ENCODE data around the gene EML5. TPM values are rescaled to one million over a fixed set of nuclear protein-coding genes. Genes with fewer than 3 reads are reported as not detected.
A peak's percentile ranks its signal among the peaks of the same experiment; 100 is the strongest.

Gene EML5
- total RNA-seq (2021; ENCODE audit: unreplicated experiment) = 1.8 TPM
- 1.1 and 1.5 TPM in 2 replicates for polyA plus RNA-seq (2012)
- Bru-seq, nascent RNA = percentile 49 among the genes with signal in this experiment
- BruChase-seq, experiment 1, labeled RNA remaining after a 6-hour chase = percentile 42 among the genes with signal in this experiment
- BruChase-seq, experiment 2, labeled RNA remaining after a 2-hour chase = percentile 48 among the genes with signal in this experiment
- long read RNA-seq, partial matches to known transcripts = 1 of 4 reads
- long read RNA-seq, other reads (novel, unspliced or antisense) = 3 of 4 reads

DNA sequence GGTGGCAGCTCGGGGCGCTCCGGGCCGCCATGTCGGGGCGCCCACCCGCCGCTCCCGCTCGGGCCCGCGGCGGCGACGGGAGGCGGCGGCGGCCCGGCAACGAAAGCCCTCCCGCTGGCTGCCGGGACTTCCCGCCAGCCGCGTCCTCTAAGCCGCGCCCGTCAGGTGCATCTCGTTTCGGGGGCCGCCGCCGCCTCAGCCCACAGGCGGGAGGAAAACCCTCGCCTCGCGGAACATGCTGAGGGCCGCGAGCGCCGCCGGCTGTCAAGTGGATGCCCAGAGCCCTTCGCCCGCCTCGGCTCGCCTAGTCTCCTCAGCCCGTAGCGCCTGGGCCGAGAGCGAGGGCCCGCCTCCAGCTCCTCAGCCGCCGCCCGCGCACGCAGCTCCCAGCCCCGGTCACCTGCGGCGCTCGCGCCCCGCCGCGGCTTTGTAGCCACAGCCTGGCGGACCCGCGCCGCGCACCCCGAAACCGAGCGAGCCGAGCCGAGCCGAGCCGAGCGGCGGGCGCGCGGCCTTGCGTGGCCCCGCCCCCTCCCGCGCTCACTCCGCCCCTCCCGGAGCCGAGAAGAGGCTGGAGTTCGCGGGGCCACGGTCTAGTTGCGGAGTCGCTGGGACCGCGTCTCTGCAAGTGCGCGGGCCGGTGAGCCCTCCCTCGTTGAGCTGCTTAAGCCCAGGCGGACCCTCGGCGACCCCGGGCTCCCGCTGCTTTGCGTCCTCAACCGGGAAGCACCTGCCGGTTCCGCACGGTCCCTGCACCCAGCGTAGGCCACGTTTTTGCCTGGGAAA is at the start of gene EML5:
EML5 (minus strand) TSS at position 481 of the 786 bp plus-strand sequence; CDS start at position 31, 450 bp downstream.
- CTCF ChIA-PET = no interaction called here

More for the DNA sequence above, at the start of gene EML5:
- Histone ChIP-seq H3K9me3 (ENCODE audit: control insufficient read depth in 1 of 2, insufficient read depth in 1 of 2, low read depth in 1 of 2, low read length in 2 of 2) (no peaks in the 10 kb centered on the region), H4K20me1 (ENCODE audit: insufficient read depth) (no peaks in the 10 kb centered on the region), H3K79me2 (ENCODE audit: insufficient read depth, low read length) (no peaks in the 10 kb centered on the region), H3K36me3 (ENCODE audit: control insufficient read depth in 1 of 2, insufficient read depth in 2 of 2, low read length in 2 of 2) (no peaks in the 10 kb centered on the region), H3K9ac (ENCODE audit: low read length) (peak within 1 kb of the TSS; percentile 57), H3K4me1 (ENCODE audit: control insufficient read depth in 1 of 2, insufficient read depth in 2 of 2, low read length in 2 of 2) (peaks cover 0 to 16% of the 10 kb centered on the region in 2 experiments; a peak in 1 of 4 replicates), H2AFZ (ENCODE audit: low read depth, low read length, poor library complexity, severe bottlenecking) (peak within 1 kb of the TSS; percentile 71), H3K27ac (ENCODE audit: low read depth, low read length) (peak within 1 kb of the TSS; percentile 43), H3K27me3 (ENCODE audit: insufficient read depth, low read length) (no peaks in the 10 kb centered on the region), H3K9me2 (ENCODE audit: insufficient read depth) (no peaks in the 10 kb centered on the region), H3K4me2 (ENCODE audit: low read length) (peak within 1 kb of the TSS; percentile 89), H3K4me3 (replicated peaks in 1 of 2; ENCODE audit: low read depth in 1 of 2, low read length in 2 of 2) (peak within 1 kb of the TSS; percentile 60 to 68)
- ChIA-PET RAD21 (ENCODE audit: low non-redundant PET in 1 of 2, low total read pairs in 2 of 2, uncharacterized antibody in 2 of 2, unreplicated experiment in 2 of 2) (interaction anchor here in 1 of 2 experiments (1.3 kb wide), 1 partner anchor 32 kb away, joined by 3 read pairs; no protein-coding TSS in a partner anchor), POLR2A (interaction anchor here (1.1 kb wide), 1 partner anchor 32 kb away, joined by 4 read pairs; the partner anchor contains the start of gene TTC8)
- ATAC-seq = peak; percentile 92
- peak; percentile 37 for DNase-seq (ENCODE audit: low read depth, low spot score)
- TF ChIP-seq ELF1 (IDR thresholded peaks at IDR 0.05; ENCODE audit: borderline replicate concordance, low read depth) (no peak), ZNF274 (IDR thresholded peaks at IDR 0.05; ENCODE audit: low read depth, low read length) (no peak), CBX3 (IDR thresholded peaks at IDR 0.05; ENCODE audit: low read depth) (0 out of 2 replicates have a peak, but pooled peaks have one; percentile 33), POLR2A (IDR thresholded peaks at IDR 0.05; ENCODE audit: borderline replicate concordance, extremely low read depth, insufficient read depth, insufficient read length) (no peak), RAD21 (IDR thresholded peaks at IDR 0.05; ENCODE audit: low read depth) (0 out of 2 replicates have a peak, but pooled peaks have one; percentile 13), ZFX (IDR thresholded peaks at IDR 0.05) (peak; percentile 55), POLR2AphosphoS5 (IDR thresholded peaks at IDR 0.05; ENCODE audit: low read depth, low read length) (no peak), EZH2 (IDR thresholded peaks at IDR 0.05) (no peak), EGR1 (IDR thresholded peaks at IDR 0.05; ENCODE audit: low read depth) (0 out of 2 replicates have a peak, but pooled peaks have one; percentile 11)
- TF ChIP-seq, protein P1, sequence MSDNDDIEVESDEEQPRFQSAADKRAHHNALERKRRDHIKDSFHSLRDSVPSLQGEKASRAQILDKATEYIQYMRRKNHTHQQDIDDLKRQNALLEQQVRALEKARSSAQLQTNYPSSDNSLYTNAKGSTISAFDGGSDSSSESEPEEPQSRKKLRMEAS (IDR thresholded peaks at IDR 0.05) = peak; percentile 58
- TF ChIP-seq, protein P2, sequence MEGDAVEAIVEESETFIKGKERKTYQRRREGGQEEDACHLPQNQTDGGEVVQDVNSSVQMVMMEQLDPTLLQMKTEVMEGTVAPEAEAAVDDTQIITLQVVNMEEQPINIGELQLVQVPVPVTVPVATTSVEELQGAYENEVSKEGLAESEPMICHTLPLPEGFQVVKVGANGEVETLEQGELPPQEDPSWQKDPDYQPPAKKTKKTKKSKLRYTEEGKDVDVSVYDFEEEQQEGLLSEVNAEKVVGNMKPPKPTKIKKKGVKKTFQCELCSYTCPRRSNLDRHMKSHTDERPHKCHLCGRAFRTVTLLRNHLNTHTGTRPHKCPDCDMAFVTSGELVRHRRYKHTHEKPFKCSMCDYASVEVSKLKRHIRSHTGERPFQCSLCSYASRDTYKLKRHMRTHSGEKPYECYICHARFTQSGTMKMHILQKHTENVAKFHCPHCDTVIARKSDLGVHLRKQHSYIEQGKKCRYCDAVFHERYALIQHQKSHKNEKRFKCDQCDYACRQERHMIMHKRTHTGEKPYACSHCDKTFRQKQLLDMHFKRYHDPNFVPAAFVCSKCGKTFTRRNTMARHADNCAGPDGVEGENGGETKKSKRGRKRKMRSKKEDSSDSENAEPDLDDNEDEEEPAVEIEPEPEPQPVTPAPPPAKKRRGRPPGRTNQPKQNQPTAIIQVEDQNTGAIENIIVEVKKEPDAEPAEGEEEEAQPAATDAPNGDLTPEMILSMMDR (IDR thresholded peaks at IDR 0.05 in 2 of 3, conservative IDR thresholded peaks at IDR 0.05 in 1 of 3; ENCODE audit: borderline replicate concordance in 1 of 3, insufficient read depth in 1 of 3, low read depth in 2 of 3, low read length in 2 of 3) = peak in 2 of 3 experiments; percentile 22 to 29; a peak in 2 of 6 replicates
- TF ChIP-seq, protein P3, sequence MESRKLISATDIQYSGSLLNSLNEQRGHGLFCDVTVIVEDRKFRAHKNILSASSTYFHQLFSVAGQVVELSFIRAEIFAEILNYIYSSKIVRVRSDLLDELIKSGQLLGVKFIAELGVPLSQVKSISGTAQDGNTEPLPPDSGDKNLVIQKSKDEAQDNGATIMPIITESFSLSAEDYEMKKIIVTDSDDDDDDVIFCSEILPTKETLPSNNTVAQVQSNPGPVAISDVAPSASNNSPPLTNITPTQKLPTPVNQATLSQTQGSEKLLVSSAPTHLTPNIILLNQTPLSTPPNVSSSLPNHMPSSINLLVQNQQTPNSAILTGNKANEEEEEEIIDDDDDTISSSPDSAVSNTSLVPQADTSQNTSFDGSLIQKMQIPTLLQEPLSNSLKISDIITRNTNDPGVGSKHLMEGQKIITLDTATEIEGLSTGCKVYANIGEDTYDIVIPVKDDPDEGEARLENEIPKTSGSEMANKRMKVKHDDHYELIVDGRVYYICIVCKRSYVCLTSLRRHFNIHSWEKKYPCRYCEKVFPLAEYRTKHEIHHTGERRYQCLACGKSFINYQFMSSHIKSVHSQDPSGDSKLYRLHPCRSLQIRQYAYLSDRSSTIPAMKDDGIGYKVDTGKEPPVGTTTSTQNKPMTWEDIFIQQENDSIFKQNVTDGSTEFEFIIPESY (IDR thresholded peaks at IDR 0.05; ENCODE audit: extremely low read depth, insufficient replicate concordance, low read length) = no peak
- intact Hi-C loops (cut with micrococcal nuclease) = no loop called here
- no TSS peak for BruUV-seq (replicated peaks)
